ENCODE measurements around the gene VPS13A.
A peak's percentile ranks its signal among the peaks of the same experiment; 100 is the strongest.

VPS13A gene

GRCh38 chr9:77177143-77177893, at the start of gene VPS13A:
Gene VPS13A, plus strand, starts transcription at chr9:77177534. Its CDS starts 171 bp downstream, at chr9:77177705.
- no peaks in the 10 kb centered on the region for H3K36me3 ChIP-seq (ENCODE audit: control insufficient read depth, low read depth, low read length)
- no peaks in the 10 kb centered on the region for H3K9me3 ChIP-seq (ENCODE audit: control insufficient read depth, low read depth, low read length)
- H3K27ac ChIP-seq (ENCODE audit: low read length), result no peak within 1 kb of the TSS
- peak within 1 kb of the TSS; percentile 95 for H3K4me3 ChIP-seq (ENCODE audit: low read length)
- no peaks in the 10 kb centered on the region for H3K27me3 ChIP-seq (ENCODE audit: control insufficient read depth, insufficient read depth, low read length)
- H3K9ac ChIP-seq (ENCODE audit: low read length), result peak within 1 kb of the TSS; percentile 71
- peaks cover 19% of the 10 kb centered on the region for H3K4me1 ChIP-seq (ENCODE audit: control insufficient read depth, low read depth, low read length)

GRCh38 chr9:77128125-77128789, 49.1 kb upstream of the VPS13A start:
- no peaks in the 10 kb centered on the region for H3K27me3 ChIP-seq (ENCODE audit: control insufficient read depth, insufficient read depth, low read length)
- no peak overlapping the region for H3K27ac ChIP-seq (ENCODE audit: low read length)
- H3K36me3 ChIP-seq (ENCODE audit: control insufficient read depth, low read depth, low read length), result peaks cover 3% of the 10 kb centered on the region
- no peak overlapping the region for H3K9ac ChIP-seq (ENCODE audit: low read length)
- H3K9me3 ChIP-seq (ENCODE audit: control insufficient read depth, low read depth, low read length), result peaks cover 9% of the 10 kb centered on the region
- H3K4me3 ChIP-seq (ENCODE audit: low read length), result no peak overlapping the region
- peaks cover 32% of the 10 kb centered on the region for H3K4me1 ChIP-seq (ENCODE audit: control insufficient read depth, low read depth, low read length)

- Histone ChIP-seq H3K27me3 (ENCODE audit: control insufficient read depth, insufficient read depth, low read length) (no peaks in the 10 kb centered on the region), H3K4me1 (ENCODE audit: control insufficient read depth, low read depth, low read length) (peaks cover 18% of the 10 kb centered on the region), H3K4me3 (ENCODE audit: low read length) (no peak overlapping the region), H3K9me3 (ENCODE audit: control insufficient read depth, low read depth, low read length) (peaks cover 9% of the 10 kb centered on the region), H3K36me3 (ENCODE audit: control insufficient read depth, low read depth, low read length) (peaks cover 3% of the 10 kb centered on the region), H3K27ac (ENCODE audit: low read length) (no peak overlapping the region), H3K9ac (ENCODE audit: low read length) (no peak overlapping the region)
Measured at GRCh38 chr9:77131399-77131798, 45.9 kb upstream of the VPS13A start.

DNA sequence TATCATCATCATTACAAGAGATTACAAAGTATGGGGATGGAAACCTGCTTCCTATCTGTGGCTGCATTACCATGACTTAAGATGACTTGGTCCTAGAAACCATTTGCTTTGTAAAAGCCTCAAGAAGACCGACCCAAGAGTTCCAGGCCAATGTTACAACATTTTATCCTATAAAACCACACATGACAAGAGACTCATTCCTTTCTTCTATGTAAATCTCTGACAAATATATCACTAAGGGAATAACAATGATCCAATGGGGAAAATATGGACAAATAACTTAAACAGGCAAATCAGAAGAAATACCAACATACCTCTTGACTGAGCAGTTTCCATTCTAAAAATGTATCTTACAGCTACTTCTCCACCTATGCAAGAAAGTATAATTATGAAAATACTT, 44.3 kb upstream of the VPS13A start:
- Histone ChIP-seq H3K4me3 (ENCODE audit: low read length) (no peak overlapping the region), H3K27ac (ENCODE audit: low read length) (no peak overlapping the region), H3K4me1 (ENCODE audit: control insufficient read depth, low read depth, low read length) (peaks cover 4% of the 10 kb centered on the region), H3K36me3 (ENCODE audit: control insufficient read depth, low read depth, low read length) (peaks cover 3% of the 10 kb centered on the region), H3K27me3 (ENCODE audit: control insufficient read depth, insufficient read depth, low read length) (no peaks in the 10 kb centered on the region), H3K9me3 (ENCODE audit: control insufficient read depth, low read depth, low read length) (peaks cover 9% of the 10 kb centered on the region), H3K9ac (ENCODE audit: low read length) (no peak overlapping the region)

DNA sequence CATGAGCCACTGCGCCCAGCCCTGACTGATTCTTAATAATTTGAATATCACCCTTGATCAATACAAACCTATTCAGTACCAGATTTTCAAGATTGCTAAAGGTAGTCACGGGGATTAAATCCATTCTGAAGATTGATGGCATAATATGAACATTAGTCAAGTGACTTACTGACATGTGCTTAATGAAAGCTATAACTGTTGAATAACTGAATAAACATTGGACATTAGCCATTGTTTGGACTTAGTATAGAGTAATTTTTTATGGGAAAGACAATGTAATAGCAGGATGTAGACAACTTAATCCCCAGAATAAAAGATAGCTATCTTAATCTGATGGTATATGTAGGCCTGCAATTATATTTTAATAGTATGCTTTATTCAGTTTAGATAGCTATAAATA, 35.0 kb upstream of the VPS13A start:
- Histone ChIP-seq H3K27me3 (ENCODE audit: control insufficient read depth, insufficient read depth, low read length) (no peaks in the 10 kb centered on the region), H3K4me3 (ENCODE audit: low read length) (no peak overlapping the region), H3K36me3 (ENCODE audit: control insufficient read depth, low read depth, low read length) (no peaks in the 10 kb centered on the region), H3K9me3 (ENCODE audit: control insufficient read depth, low read depth, low read length) (no peaks in the 10 kb centered on the region), H3K27ac (ENCODE audit: low read length) (no peak overlapping the region), H3K4me1 (ENCODE audit: control insufficient read depth, low read depth, low read length) (peaks cover 5% of the 10 kb centered on the region), H3K9ac (ENCODE audit: low read length) (no peak overlapping the region)

- no peak overlapping the region for H3K27ac ChIP-seq (ENCODE audit: low read length)
- H3K4me1 ChIP-seq (ENCODE audit: control insufficient read depth, low read depth, low read length), result peaks cover 9% of the 10 kb centered on the region
- H3K9me3 ChIP-seq (ENCODE audit: control insufficient read depth, low read depth, low read length), result no peaks in the 10 kb centered on the region
- H3K4me3 ChIP-seq (ENCODE audit: low read length), result no peak overlapping the region
- no peaks in the 10 kb centered on the region for H3K27me3 ChIP-seq (ENCODE audit: control insufficient read depth, insufficient read depth, low read length)
- no peaks in the 10 kb centered on the region for H3K36me3 ChIP-seq (ENCODE audit: control insufficient read depth, low read depth, low read length)
- no peak overlapping the region for H3K9ac ChIP-seq (ENCODE audit: low read length)
Measured at GRCh38 chr9:77149879-77150278, 27.5 kb upstream of the VPS13A start.

GRCh38 chr9:77152289-77152688, 25.0 kb upstream of the VPS13A start:
- Histone ChIP-seq H3K27me3 (ENCODE audit: control insufficient read depth, insufficient read depth, low read length) (no peaks in the 10 kb centered on the region), H3K27ac (ENCODE audit: low read length) (no peak overlapping the region), H3K9me3 (ENCODE audit: control insufficient read depth, low read depth, low read length) (no peaks in the 10 kb centered on the region), H3K4me1 (ENCODE audit: control insufficient read depth, low read depth, low read length) (peaks cover 9% of the 10 kb centered on the region), H3K36me3 (ENCODE audit: control insufficient read depth, low read depth, low read length) (no peaks in the 10 kb centered on the region), H3K4me3 (ENCODE audit: low read length) (no peak overlapping the region), H3K9ac (ENCODE audit: low read length) (no peak overlapping the region)

DNA sequence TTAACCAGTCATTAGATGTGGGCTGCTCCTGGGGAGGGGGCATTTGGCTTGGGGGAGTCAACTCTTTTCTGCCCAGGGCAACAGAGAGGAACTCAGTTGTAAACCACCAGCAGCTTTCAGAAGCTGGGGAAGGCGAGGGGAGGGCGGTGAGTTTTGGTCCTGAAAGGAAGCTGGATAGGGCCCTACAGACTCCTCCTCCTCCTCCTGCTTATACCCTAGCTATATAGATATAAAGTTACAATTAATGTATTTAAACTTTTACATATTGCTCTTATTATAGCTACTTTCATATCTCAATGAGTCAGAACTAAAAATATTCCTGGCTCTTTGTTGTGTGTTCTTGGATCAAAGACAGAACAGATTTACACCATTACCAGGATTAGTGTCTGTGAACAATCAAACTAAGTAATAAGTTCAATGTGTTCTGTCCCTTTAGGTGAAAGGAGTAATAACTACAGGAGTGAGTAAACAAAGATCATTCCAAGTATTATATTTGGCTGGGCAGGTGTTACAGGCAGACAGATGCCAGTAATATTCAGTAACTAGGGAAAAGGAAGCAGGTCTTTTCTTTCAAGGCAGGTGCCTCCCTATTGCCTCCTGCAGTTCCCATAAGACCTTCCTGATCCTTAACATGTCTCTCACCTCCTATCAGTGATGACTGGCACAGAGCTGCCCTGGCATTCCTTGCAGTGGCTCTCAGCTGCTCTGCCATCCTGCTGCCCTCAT, 20.5 kb upstream of the VPS13A start:
- H3K27me3 ChIP-seq (ENCODE audit: control insufficient read depth, insufficient read depth, low read length), result no peaks in the 10 kb centered on the region
- no peaks in the 10 kb centered on the region for H3K9me3 ChIP-seq (ENCODE audit: control insufficient read depth, low read depth, low read length)
- H3K4me1 ChIP-seq (ENCODE audit: control insufficient read depth, low read depth, low read length), result no peaks in the 10 kb centered on the region
- H3K27ac ChIP-seq (ENCODE audit: low read length), result no peak overlapping the region
- H3K9ac ChIP-seq (ENCODE audit: low read length), result no peak overlapping the region
- H3K4me3 ChIP-seq (ENCODE audit: low read length), result no peak overlapping the region
- no peaks in the 10 kb centered on the region for H3K36me3 ChIP-seq (ENCODE audit: control insufficient read depth, low read depth, low read length)

DNA sequence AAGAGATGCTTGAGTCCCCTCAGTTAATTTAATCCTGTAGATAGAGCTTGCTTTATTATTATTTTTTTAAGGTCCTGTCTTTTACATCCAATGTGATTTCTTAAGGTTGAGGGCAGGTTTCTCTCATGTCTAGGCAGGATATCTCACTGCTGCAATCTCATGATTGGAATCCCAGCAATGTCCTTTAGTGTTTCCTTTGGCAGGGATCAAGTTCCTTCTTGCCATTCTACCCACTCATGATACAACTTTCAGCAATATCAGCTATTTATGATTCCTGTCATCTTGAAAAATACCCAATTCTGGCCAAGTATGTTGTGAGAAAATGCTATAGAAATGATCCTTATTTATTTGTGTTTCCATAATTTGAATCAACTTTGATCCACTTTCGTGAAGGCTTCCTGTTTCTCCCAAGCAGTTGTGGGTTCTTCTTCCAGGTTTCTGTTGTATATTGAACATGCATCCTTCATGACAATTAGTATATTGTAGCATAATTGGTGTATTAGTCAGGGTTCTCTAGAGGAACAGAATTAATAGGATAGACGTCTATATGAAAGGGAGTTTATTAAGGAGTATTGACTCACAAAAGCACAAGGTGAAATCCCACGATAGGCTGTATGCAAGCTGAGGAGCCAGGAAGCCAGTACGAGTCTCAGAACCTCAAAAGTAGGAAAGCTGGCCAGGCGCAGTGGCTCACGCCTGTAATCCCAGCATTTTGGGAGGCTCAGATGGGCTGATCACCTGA, 18.4 kb upstream of the VPS13A start:
- Histone ChIP-seq H3K27ac (ENCODE audit: low read length) (no peak overlapping the region), H3K27me3 (ENCODE audit: control insufficient read depth, insufficient read depth, low read length) (no peaks in the 10 kb centered on the region), H3K9ac (ENCODE audit: low read length) (no peak overlapping the region), H3K4me1 (ENCODE audit: control insufficient read depth, low read depth, low read length) (no peaks in the 10 kb centered on the region), H3K9me3 (ENCODE audit: control insufficient read depth, low read depth, low read length) (no peaks in the 10 kb centered on the region), H3K36me3 (ENCODE audit: control insufficient read depth, low read depth, low read length) (no peaks in the 10 kb centered on the region), H3K4me3 (ENCODE audit: low read length) (no peak overlapping the region)

DNA sequence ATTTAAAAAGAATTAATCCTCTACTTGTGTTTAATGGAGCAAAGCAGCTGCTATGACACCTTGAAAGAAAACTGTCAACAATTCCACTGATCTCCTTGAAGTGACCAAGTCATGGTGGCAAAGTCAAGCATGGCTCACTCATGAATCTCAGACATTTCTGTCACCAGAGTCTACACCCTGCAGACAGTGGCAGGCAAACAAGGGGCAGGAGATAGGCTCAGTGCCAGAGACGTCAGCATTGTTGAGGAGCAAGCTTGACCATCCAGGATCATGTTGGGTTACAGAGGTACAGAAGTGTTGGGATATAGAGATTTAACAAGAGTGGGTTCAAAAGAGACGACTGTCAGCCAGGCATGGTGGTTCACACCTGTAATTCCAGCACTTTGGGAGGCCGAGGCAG, 16.1 kb upstream of the VPS13A start:
- Histone ChIP-seq H3K9me3 (ENCODE audit: control insufficient read depth, low read depth, low read length) (no peaks in the 10 kb centered on the region), H3K9ac (ENCODE audit: low read length) (no peak overlapping the region), H3K36me3 (ENCODE audit: control insufficient read depth, low read depth, low read length) (no peaks in the 10 kb centered on the region), H3K27me3 (ENCODE audit: control insufficient read depth, insufficient read depth, low read length) (no peaks in the 10 kb centered on the region), H3K27ac (ENCODE audit: low read length) (no peak overlapping the region), H3K4me3 (ENCODE audit: low read length) (no peak overlapping the region), H3K4me1 (ENCODE audit: control insufficient read depth, low read depth, low read length) (peaks cover 1% of the 10 kb centered on the region)

DNA sequence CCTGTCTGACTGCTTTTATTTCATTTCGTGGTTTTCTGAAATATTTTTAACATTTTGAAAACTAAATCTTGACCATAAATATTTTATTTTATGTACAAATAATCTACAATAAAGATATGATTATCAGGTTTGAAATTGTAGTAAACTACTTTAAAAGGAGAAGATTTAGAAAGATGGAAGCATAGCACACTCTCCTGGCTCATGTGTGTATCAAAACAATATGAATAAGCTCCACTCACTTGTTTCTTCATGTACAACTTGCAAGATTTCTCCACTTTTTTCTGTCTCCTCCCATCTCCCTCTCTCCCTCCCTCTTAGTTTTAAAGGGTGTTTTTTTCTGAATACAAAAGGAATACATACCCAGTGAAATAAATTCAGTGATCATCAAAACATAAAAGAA, 15.4 kb upstream of the VPS13A start:
- Histone ChIP-seq H3K36me3 (ENCODE audit: control insufficient read depth, low read depth, low read length) (no peaks in the 10 kb centered on the region), H3K9ac (ENCODE audit: low read length) (no peak overlapping the region), H3K27me3 (ENCODE audit: control insufficient read depth, insufficient read depth, low read length) (no peaks in the 10 kb centered on the region), H3K27ac (ENCODE audit: low read length) (no peak overlapping the region), H3K9me3 (ENCODE audit: control insufficient read depth, low read depth, low read length) (no peaks in the 10 kb centered on the region), H3K4me3 (ENCODE audit: low read length) (no peak overlapping the region), H3K4me1 (ENCODE audit: control insufficient read depth, low read depth, low read length) (peaks cover 9% of the 10 kb centered on the region)

Data from iPS-18a (cell line).